Hematopoietic multipotent progenitor cell treated with erythropoietin and hydrocortisone succinate and interleukin-3 and kit ligand, for 4 days (in vitro differentiated cells): ENCODE data around the gene CYBRD1.
"Not testable (repeated sequence)": the region's sequence is repeated elsewhere in the genome, so short reads cannot be mapped to it uniquely, and the experiment has no call there.

Experiments used
- DNase-seq: peaks from one replicate; pipeline ENCODE4 v3.0.0-alpha.2; 2015

Gene CYBRD1

GRCh38 chr2:171516793-171517192 is 5.5 kb upstream of the CYBRD1 start:
- no peak for DNase-seq

GRCh38 chr2:171520471-171520870 is 1.8 kb upstream of the CYBRD1 start:
- no peak for DNase-seq

- peak; percentile 75 for DNase-seq
These were observed 768 bp upstream of the CYBRD1 start for GRCh38 chr2:171521361-171522051.

- peak; percentile 67 for DNase-seq
These were observed 464 bp downstream of the CYBRD1 start for GRCh38 chr2:171522788-171523087.

- DNase-seq: peak; percentile 90
These were observed 1.1 kb downstream of the CYBRD1 start for GRCh38 chr2:171523088-171524017.

GRCh38 chr2:171524018-171524401 is 1.7 kb downstream of the CYBRD1 start:
- peak; percentile 54 for DNase-seq

- peak; percentile 58 for DNase-seq
These were observed 7.6 kb downstream of the CYBRD1 start for GRCh38 chr2:171529914-171530313.

- DNase-seq: no peak
These were observed 8.1 kb downstream of the CYBRD1 start for GRCh38 chr2:171530378-171530777.

GRCh38 chr2:171530859-171531258 is 8.6 kb downstream of the CYBRD1 start:
- DNase-seq: not testable (repeated sequence)

GRCh38 chr2:171531291-171531690 is 9.0 kb downstream of the CYBRD1 start:
- DNase-seq: no peak

- DNase-seq: no peak
These were observed 9.7 kb downstream of the CYBRD1 start for GRCh38 chr2:171531836-171532450.

- no peak for DNase-seq
These were observed 11.1 kb downstream of the CYBRD1 start for GRCh38 chr2:171533331-171533730.

GRCh38 chr2:171535528-171535927 is 13.3 kb downstream of the CYBRD1 start:
- not testable (repeated sequence) for DNase-seq

GRCh38 chr2:171540437-171540836 is 18.2 kb downstream of the CYBRD1 start:
- DNase-seq: no peak

- DNase-seq: peak; percentile 73
These were observed 19.1 kb downstream of the CYBRD1 start for GRCh38 chr2:171541202-171541887.

- no peak for DNase-seq
These were observed 22.8 kb downstream of the CYBRD1 start for GRCh38 chr2:171545086-171545485.

GRCh38 chr2:171547256-171547655 is 25.0 kb downstream of the CYBRD1 start:
- peak; percentile 28 for DNase-seq

- no peak for DNase-seq
These were observed 25.4 kb downstream of the CYBRD1 start for GRCh38 chr2:171547720-171548119.

- no peak for DNase-seq
These were observed 28.3 kb downstream of the CYBRD1 start for GRCh38 chr2:171550613-171551012.

- no peak for DNase-seq
These were observed 29.6 kb downstream of the CYBRD1 start for GRCh38 chr2:171551836-171552235.

- no peak for DNase-seq
These were observed 31.0 kb downstream of the CYBRD1 start for GRCh38 chr2:171553236-171553635.

GRCh38 chr2:171553858-171554257 is 31.6 kb downstream of the CYBRD1 start:
- no peak for DNase-seq

GRCh38 chr2:171554991-171555615 is 32.8 kb downstream of the CYBRD1 start:
- DNase-seq: no peak
